ENCODE results near the gene NVL. TPM values are rescaled to one million over a fixed set of nuclear protein-coding genes. Genes with fewer than 3 reads are reported as not detected.

NVL gene
- total and polyA plus RNA-seq, 2 of the 8 experiments (the other 6 are each of a cell fraction or from before 2014, with no cell fraction given), result 22.7 to 45.8 TPM

GRCh38 chr1:224183591-224184312 lies 146.2 kb downstream of the NVL start (continued):
- TF ChIP-seq CHD7 (IDR thresholded peaks at IDR 0.05; ENCODE audit: insufficient replicate concordance, low read length), result no peak
- peak; percentile 41 for TF ChIP-seq ASH2L (IDR thresholded peaks at IDR 0.05; ENCODE audit: low read length)
- peak; percentile 72 for TF ChIP-seq KDM4A (IDR thresholded peaks at IDR 0.05; ENCODE audit: low read depth, low read length, severe bottlenecking)
- no peak for TF ChIP-seq FOSL1 (IDR thresholded peaks at IDR 0.05; ENCODE audit: insufficient read depth, low read depth, low read length)
- 0 out of 4 replicates have a peak, but pooled peaks of 1 of the 2 experiments have one; percentile 4 for TF ChIP-seq SIN3A (conservative IDR thresholded peaks at IDR 0.05 in 1 of 2, IDR thresholded peaks at IDR 0.05 in 1 of 2; ENCODE audit: low read depth in 1 of 2, low read length in 2 of 2)

Measured in H1 (cell line).